Tibial nerve (tissue), 3 donors: ENCODE results near the gene ICE1.

Experiments
- CTCF ChIP-seq, 5 experiments: fragments of 200-600 bp in 3 of 5; fragments of 450-650 bp in 2 of 5; sonication (generic) in 3 of 5; IDR thresholded peaks; one replicate each; pipeline ENCODE4 v1.5.1; 2016 to 2019; ENCODE audit warnings: antibody characterized with exemption in 5 of 5, mild to moderate bottlenecking in 3 of 5, moderate library complexity in 2 of 5
- POLR2A ChIP-seq, 2 donors: fragments of 450-650 bp; IDR thresholded peaks; one replicate each; pipeline ENCODE4 v1.6.1; 2017; ENCODE audit warnings: antibody characterized with exemption in 2 of 2, mild to moderate bottlenecking in 2 of 2, moderate library complexity in 2 of 2

- TF ChIP-seq POLR2A (IDR thresholded peaks at IDR 0.05) (no peak), CTCF (IDR thresholded peaks at IDR 0.05) (no peak)
Measured at GRCh38 chr5:5533927-5534326, 111.5 kb downstream of the ICE1 start.
